Measurements from ENCODE around the gene TNIP2.

GRCh38 chr4:2763511-2763967 lies 7.4 kb upstream of the TNIP2 start:
- TF ChIP-seq POLR2AphosphoS5 (IDR thresholded peaks at IDR 0.05) (no peak), CTCF (IDR thresholded peaks at IDR 0.05) (no peak), EP300 (IDR thresholded peaks at IDR 0.05) (no peak)

Data from suprapubic skin (tissue), 4 donors.